Measurements from ENCODE around the gene SPATA25. TPM values are rescaled to one million over a fixed set of nuclear protein-coding genes. Genes with fewer than 3 reads are reported as not detected.

SPATA25 gene
- total and polyA plus RNA-seq, 2 donors (not counting 1 experiment from before 2014, with no cell fraction given) = 0.19 to 3.6 TPM

DNA sequence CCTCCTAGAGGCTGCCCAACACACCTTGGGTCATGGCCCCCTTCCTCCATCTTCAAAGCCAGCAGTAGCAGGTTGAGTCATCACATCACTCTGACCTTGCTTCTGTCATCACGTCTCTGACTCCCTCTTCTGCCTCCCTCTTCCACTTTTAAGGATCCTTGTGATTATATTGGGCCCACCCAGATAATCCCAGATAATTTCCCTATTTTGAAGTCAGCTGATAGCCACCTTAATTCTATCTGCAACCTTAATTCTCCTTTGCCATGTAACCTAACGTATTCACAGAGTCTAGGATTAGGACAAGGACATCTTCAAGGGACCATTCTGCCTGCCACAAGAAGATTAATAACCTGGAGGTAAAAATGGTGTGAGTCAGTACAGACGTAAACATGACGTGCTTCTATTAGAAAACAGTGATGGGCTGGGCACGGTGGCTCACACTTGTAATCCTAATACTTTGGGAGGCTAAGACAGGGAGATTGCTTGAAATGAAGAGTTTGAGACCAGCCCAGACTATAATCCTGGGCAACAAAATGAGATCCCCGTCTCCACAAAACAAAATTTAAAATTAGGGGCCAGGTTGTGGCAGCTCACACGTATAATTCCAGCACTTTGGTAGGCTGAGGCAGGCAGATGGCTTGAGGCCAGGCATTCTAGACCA, 26.7 kb downstream of the SPATA25 start:
- Histone ChIP-seq H3K4me1 (ENCODE audit: control insufficient read depth, extremely low read depth, insufficient read depth, low read length) (peaks cover 2% of the 10 kb centered on the region), H3K27ac (ENCODE audit: insufficient read depth, low read length) (no peak overlapping the region), H3K9me3 (ENCODE audit: control insufficient read depth, insufficient read depth, low read depth, low read length) (no peaks in the 10 kb centered on the region), H2AFZ (ENCODE audit: low read length) (no peak overlapping the region), H3K4me2 (ENCODE audit: extremely low read depth, insufficient read depth, low read length) (no peak overlapping the region), H3K79me2 (ENCODE audit: control insufficient read depth, insufficient read depth, low read length) (peaks cover 13% of the 10 kb centered on the region), H4K20me1 (ENCODE audit: control insufficient read depth, extremely low read depth, insufficient read depth, low read length) (no peaks in the 10 kb centered on the region), H3K9ac (ENCODE audit: insufficient read depth, low read length) (no peak overlapping the region), H3K27me3 (ENCODE audit: control insufficient read depth, insufficient read depth, low read length) (no peaks in the 10 kb centered on the region), H3K36me3 (ENCODE audit: control insufficient read depth, insufficient read depth, low read length) (no peaks in the 10 kb centered on the region), H3K4me3 (replicated peaks in 1 of 4; ENCODE audit: control extremely low read depth in 1 of 4, insufficient read depth in 1 of 4, low read depth in 3 of 4, low read length in 4 of 4) (no peak overlapping the region)
- peak in 1 of 2 donors; percentile 45 for DNase-seq (ENCODE audit: low read depth in 2 of 2)
- no peak for TF ChIP-seq EZH2 (IDR thresholded peaks at IDR 0.05; ENCODE audit: low read length, missing control alignments)
- TF ChIP-seq, protein P1, sequence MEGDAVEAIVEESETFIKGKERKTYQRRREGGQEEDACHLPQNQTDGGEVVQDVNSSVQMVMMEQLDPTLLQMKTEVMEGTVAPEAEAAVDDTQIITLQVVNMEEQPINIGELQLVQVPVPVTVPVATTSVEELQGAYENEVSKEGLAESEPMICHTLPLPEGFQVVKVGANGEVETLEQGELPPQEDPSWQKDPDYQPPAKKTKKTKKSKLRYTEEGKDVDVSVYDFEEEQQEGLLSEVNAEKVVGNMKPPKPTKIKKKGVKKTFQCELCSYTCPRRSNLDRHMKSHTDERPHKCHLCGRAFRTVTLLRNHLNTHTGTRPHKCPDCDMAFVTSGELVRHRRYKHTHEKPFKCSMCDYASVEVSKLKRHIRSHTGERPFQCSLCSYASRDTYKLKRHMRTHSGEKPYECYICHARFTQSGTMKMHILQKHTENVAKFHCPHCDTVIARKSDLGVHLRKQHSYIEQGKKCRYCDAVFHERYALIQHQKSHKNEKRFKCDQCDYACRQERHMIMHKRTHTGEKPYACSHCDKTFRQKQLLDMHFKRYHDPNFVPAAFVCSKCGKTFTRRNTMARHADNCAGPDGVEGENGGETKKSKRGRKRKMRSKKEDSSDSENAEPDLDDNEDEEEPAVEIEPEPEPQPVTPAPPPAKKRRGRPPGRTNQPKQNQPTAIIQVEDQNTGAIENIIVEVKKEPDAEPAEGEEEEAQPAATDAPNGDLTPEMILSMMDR (conservative IDR thresholded peaks at IDR 0.05 in 1 of 2, IDR thresholded peaks at IDR 0.05 in 1 of 2; ENCODE audit: low read depth in 1 of 2, low read length in 2 of 2) = no peak

DNA sequence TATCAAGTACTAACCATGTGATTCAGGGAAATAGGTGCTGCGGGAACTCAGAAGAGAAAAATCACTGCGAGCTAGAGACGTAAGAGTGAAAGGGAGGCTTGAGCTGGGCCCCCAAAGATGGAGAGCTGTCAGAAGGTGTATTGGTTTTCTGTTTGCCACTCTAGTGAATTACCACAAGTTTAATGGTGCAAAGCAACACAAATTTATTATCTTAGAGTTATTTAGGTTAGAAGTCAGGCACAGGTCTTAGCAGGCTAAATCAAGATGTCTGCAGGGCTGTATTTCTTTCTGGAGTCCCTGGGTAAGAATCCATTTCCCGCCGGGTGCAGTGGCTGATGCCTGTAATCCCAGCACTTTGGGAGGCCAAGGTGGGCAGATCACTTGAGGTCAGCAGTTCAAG, 27.5 kb downstream of the SPATA25 start:
- Histone ChIP-seq H3K4me2 (ENCODE audit: extremely low read depth, insufficient read depth, low read length) (no peak overlapping the region), H2AFZ (ENCODE audit: low read length) (no peak overlapping the region), H3K9me3 (ENCODE audit: control insufficient read depth, insufficient read depth, low read depth, low read length) (no peaks in the 10 kb centered on the region), H3K27ac (ENCODE audit: insufficient read depth, low read length) (no peak overlapping the region), H3K4me3 (replicated peaks in 1 of 4; ENCODE audit: control extremely low read depth in 1 of 4, insufficient read depth in 1 of 4, low read depth in 3 of 4, low read length in 4 of 4) (no peak overlapping the region), H3K79me2 (ENCODE audit: control insufficient read depth, insufficient read depth, low read length) (peaks cover 16% of the 10 kb centered on the region), H3K4me1 (ENCODE audit: control insufficient read depth, extremely low read depth, insufficient read depth, low read length) (peaks cover 2% of the 10 kb centered on the region), H3K36me3 (ENCODE audit: control insufficient read depth, insufficient read depth, low read length) (peaks cover 1% of the 10 kb centered on the region), H3K9ac (ENCODE audit: insufficient read depth, low read length) (no peak overlapping the region), H4K20me1 (ENCODE audit: control insufficient read depth, extremely low read depth, insufficient read depth, low read length) (no peaks in the 10 kb centered on the region), H3K27me3 (ENCODE audit: control insufficient read depth, insufficient read depth, low read length) (no peaks in the 10 kb centered on the region)
- DNase-seq (ENCODE audit: low read depth in 2 of 2) = no peak
- TF ChIP-seq, protein P1 (conservative IDR thresholded peaks at IDR 0.05 in 1 of 2, IDR thresholded peaks at IDR 0.05 in 1 of 2; ENCODE audit: low read depth in 1 of 2, low read length in 2 of 2) = no peak
- TF ChIP-seq EZH2 (IDR thresholded peaks at IDR 0.05; ENCODE audit: low read length, missing control alignments) = no peak

DNA sequence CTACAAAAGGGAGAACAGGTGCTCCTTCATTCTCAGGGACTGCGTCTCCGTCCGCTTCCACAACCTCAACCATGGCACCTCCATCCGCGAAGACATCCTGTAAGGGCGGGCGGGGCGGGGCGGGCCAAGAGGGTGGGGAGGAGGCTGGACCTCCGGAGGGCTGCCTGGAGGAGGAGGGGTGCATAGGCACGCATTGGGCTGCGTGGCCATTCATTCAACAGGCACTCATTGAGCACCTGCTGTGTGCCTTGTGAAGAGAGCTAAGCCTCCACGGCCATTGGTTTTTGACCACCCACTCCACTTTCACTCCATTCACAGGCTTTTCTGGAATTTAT, 29.6 kb downstream of the SPATA25 start:
- TF ChIP-seq, protein P1 (conservative IDR thresholded peaks at IDR 0.05 in 1 of 2, IDR thresholded peaks at IDR 0.05 in 1 of 2; ENCODE audit: low read depth in 1 of 2, low read length in 2 of 2) = no peak
- no peak for TF ChIP-seq EZH2 (IDR thresholded peaks at IDR 0.05; ENCODE audit: low read length, missing control alignments)
- Histone ChIP-seq H3K9me3 (ENCODE audit: control insufficient read depth, insufficient read depth, low read depth, low read length) (no peaks in the 10 kb centered on the region), H3K4me3 (replicated peaks in 1 of 4; ENCODE audit: control extremely low read depth in 1 of 4, insufficient read depth in 1 of 4, low read depth in 3 of 4, low read length in 4 of 4) (peak overlapping the region; percentile 49 to 86 (median 84)), H3K4me2 (ENCODE audit: extremely low read depth, insufficient read depth, low read length) (peak overlapping the region; percentile 85), H3K9ac (ENCODE audit: insufficient read depth, low read length) (peak overlapping the region; percentile 32), H2AFZ (ENCODE audit: low read length) (peak overlapping the region; percentile 9), H3K27me3 (ENCODE audit: control insufficient read depth, insufficient read depth, low read length) (no peaks in the 10 kb centered on the region), H3K36me3 (ENCODE audit: control insufficient read depth, insufficient read depth, low read length) (peaks cover 3% of the 10 kb centered on the region), H3K79me2 (ENCODE audit: control insufficient read depth, insufficient read depth, low read length) (peaks cover 19% of the 10 kb centered on the region), H4K20me1 (ENCODE audit: control insufficient read depth, extremely low read depth, insufficient read depth, low read length) (no peaks in the 10 kb centered on the region), H3K4me1 (ENCODE audit: control insufficient read depth, extremely low read depth, insufficient read depth, low read length) (peaks cover 2% of the 10 kb centered on the region), H3K27ac (ENCODE audit: insufficient read depth, low read length) (peak overlapping the region; percentile 43)
- DNase-seq (ENCODE audit: low read depth in 2 of 2) = no peak
